ENCODE results near the gene PHYHD1. TPM values are rescaled to one million over a fixed set of nuclear protein-coding genes. Genes with fewer than 3 reads are reported as not detected.
A peak's percentile ranks its signal among the peaks of the same experiment; 100 is the strongest.

PHYHD1 gene
- total RNA-seq, 2 donors from 2014 or later: 15.2 to 18.0 TPM

DNA sequence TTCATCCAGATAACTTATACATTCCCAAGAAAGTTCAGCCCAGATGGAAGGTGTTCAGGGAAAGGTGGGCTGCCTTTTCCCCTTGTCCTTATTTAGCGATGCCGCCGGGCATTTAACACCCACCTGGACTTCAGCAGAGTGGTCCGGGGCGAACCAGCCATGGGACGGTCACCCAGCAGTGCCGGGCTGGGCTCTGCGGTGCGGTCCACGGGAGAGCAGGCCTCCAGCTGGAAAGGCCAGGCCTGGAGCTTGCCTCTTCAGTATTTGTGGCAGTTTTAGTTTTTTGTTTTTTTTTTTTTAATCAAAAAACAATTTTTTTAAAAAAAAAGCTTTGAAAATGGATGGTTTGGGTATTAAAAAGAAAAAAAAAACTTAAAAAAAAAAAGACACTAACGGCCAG lies 4.0 kb upstream of the PHYHD1 start:
- TF ChIP-seq CTCF (conservative IDR thresholded peaks at IDR 0.05): no peak
- WGBS, 2 experiments (ENCODE audit: insufficient coverage in 1 of 2, insufficient read length in 1 of 2): 97 to 100% methylated on average over 5 to 11 of the region's 11 CpGs
- Mint-ChIP-seq H3K36me3 (ENCODE audit: low read depth) (peaks cover 36% of the 10 kb centered on the region), H3K4me3 (no peak overlapping the region), H3K27me3 (ENCODE audit: insufficient read depth) (no peaks in the 10 kb centered on the region), H3K27ac (no peak overlapping the region), H3K9me3 (no peaks in the 10 kb centered on the region), H3K4me1 (peaks cover 24% of the 10 kb centered on the region)
- Histone ChIP-seq H3K36me3 (ENCODE audit: control insufficient read depth, insufficient read depth, low read length) (peaks cover 49% of the 10 kb centered on the region), H3K27ac (ENCODE audit: low read depth, low read length) (no peak overlapping the region), H3K9ac (ENCODE audit: extremely low read depth, low read length, poor library complexity, severe bottlenecking) (no peak overlapping the region), H3K9me3 (ENCODE audit: control insufficient read depth, low read length) (no peaks in the 10 kb centered on the region), H3K4me3 (ENCODE audit: low read length) (no peak overlapping the region), H3K27me3 (ENCODE audit: control insufficient read depth, insufficient read depth, low read length, poor library complexity, severe bottlenecking) (no peaks in the 10 kb centered on the region), H3K4me1 (ENCODE audit: control insufficient read depth, insufficient read depth, low read length) (peaks cover 4% of the 10 kb centered on the region)
- DNase-seq: no peak

DNA sequence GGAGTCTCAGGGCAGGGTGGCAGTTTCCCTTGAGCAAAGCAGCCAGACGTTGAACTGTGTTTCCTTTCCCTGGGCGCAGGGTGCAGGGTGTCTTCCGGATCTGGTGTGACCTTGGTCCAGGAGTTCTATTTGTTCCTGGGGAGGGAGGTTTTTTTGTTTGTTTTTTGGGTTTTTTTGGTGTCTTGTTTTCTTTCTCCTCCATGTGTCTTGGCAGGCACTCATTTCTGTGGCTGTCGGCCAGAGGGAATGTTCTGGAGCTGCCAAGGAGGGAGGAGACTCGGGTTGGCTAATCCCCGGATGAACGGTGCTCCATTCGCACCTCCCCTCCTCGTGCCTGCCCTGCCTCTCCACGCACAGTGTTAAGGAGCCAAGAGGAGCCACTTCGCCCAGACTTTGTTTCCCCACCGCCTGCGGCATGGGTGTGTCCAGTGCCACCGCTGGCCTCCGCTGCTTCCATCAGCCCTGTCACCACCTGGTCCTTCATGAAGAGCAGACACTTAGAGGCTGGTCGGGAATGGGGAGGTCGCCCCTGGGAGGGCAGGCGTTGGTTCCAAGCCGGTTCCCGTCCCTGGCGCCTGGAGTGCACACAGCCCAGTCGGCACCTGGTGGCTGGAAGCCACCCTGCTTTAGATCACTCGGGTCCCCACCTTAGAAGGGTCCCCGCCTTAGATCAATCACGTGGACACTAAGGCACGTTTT lies 3.5 kb upstream of the PHYHD1 start:
- no peak overlapping the region for H3K9ac ChIP-seq (ENCODE audit: extremely low read depth, low read length, poor library complexity, severe bottlenecking)
- H3K27ac ChIP-seq (ENCODE audit: low read depth, low read length): no peak overlapping the region
- no peaks in the 10 kb centered on the region for H3K27me3 ChIP-seq (ENCODE audit: control insufficient read depth, insufficient read depth, low read length, poor library complexity, severe bottlenecking)
- H3K4me3 Mint-ChIP-seq: no peak overlapping the region
- H3K36me3 ChIP-seq (ENCODE audit: control insufficient read depth, insufficient read depth, low read length): peaks cover 45% of the 10 kb centered on the region
- no peak for TF ChIP-seq CTCF (conservative IDR thresholded peaks at IDR 0.05)
- no peaks in the 10 kb centered on the region for H3K9me3 ChIP-seq (ENCODE audit: control insufficient read depth, low read length)
- H3K4me3 ChIP-seq (ENCODE audit: low read length): no peak overlapping the region
- DNase-seq: peak; percentile 38
- H3K9me3 Mint-ChIP-seq: no peaks in the 10 kb centered on the region
- no peaks in the 10 kb centered on the region for H3K4me1 ChIP-seq (ENCODE audit: control insufficient read depth, insufficient read depth, low read length)
- H3K27ac Mint-ChIP-seq: no peak overlapping the region
- peaks cover 36% of the 10 kb centered on the region for H3K36me3 Mint-ChIP-seq (ENCODE audit: low read depth)
- H3K4me1 Mint-ChIP-seq: peaks cover 20% of the 10 kb centered on the region
- H3K27me3 Mint-ChIP-seq (ENCODE audit: insufficient read depth): no peaks in the 10 kb centered on the region
- WGBS, 2 experiments (ENCODE audit: insufficient coverage in 1 of 2, insufficient read length in 1 of 2): 95 to 96% methylated on average over 21 to 26 of the region's 26 CpGs

DNA sequence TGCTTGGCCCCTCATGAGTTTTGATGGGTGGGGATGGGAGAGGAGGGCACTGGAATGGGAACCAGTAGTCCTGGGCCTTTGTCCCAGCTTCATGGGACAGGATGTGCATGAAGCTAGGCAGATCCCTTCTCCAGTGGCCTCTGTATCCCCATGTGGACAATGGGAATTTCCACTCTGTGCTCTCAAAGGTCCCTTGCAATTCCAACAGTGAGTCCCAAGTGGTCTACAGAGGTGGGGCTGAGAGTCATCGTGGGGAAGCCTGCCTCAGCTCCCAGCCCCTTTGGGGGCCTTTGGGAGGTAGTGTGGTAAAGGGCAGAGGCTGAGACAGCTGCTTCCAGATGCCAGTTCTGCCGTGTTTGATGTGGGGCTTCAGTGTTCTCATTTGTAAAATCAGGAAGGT lies 1.9 kb upstream of the PHYHD1 start:
- Histone ChIP-seq H3K9ac (ENCODE audit: extremely low read depth, low read length, poor library complexity, severe bottlenecking) (no peak overlapping the region), H3K27me3 (ENCODE audit: control insufficient read depth, insufficient read depth, low read length, poor library complexity, severe bottlenecking) (no peaks in the 10 kb centered on the region), H3K4me1 (ENCODE audit: control insufficient read depth, insufficient read depth, low read length) (no peaks in the 10 kb centered on the region), H3K4me3 (ENCODE audit: low read length) (no peak overlapping the region), H3K36me3 (ENCODE audit: control insufficient read depth, insufficient read depth, low read length) (peaks cover 41% of the 10 kb centered on the region), H3K9me3 (ENCODE audit: control insufficient read depth, low read length) (no peaks in the 10 kb centered on the region), H3K27ac (ENCODE audit: low read depth, low read length) (no peak overlapping the region)
- 92 to 96% methylated on average over 2 of the region's 2 CpGs for WGBS, 2 experiments (ENCODE audit: insufficient coverage in 1 of 2, insufficient read length in 1 of 2)
- Mint-ChIP-seq H3K27ac (peak overlapping the region; percentile 44), H3K27me3 (ENCODE audit: insufficient read depth) (no peaks in the 10 kb centered on the region), H3K4me3 (no peak overlapping the region), H3K9me3 (no peaks in the 10 kb centered on the region), H3K4me1 (peaks cover 10% of the 10 kb centered on the region), H3K36me3 (ENCODE audit: low read depth) (peaks cover 28% of the 10 kb centered on the region)
- TF ChIP-seq CTCF (conservative IDR thresholded peaks at IDR 0.05): no peak
- peak; percentile 38 for DNase-seq

All from endodermal cell (in vitro differentiated cells).